Right atrium auricular region (tissue), 2 donors: ENCODE results near the gene CCDC158. TPM values are rescaled to one million over a fixed set of nuclear protein-coding genes. Genes with fewer than 3 reads are reported as not detected.

ENCODE experiments used
- DNase-seq: peaks from one replicate; pipeline ENCODE4 v3.0.0-alpha.2; 2019; ENCODE audit warnings: low spot score
- H3K27ac ChIP-seq, 2 donors: fragments of 200-600 bp; sonication (generic); 1 replicate in 1 of 2; 2 replicates in 1 of 2; pipeline ENCODE4 v1.5.1; 2016 to 2019
- H3K27me3 ChIP-seq, 2 donors: fragments of 200-600 bp; sonication (generic); one replicate each; pipeline versions ENCODE4 v1.5.1 to v1.6.0; 2017 to 2019
- H3K36me3 ChIP-seq: fragments of 200-600 bp; sonication (generic); one replicate; pipeline ENCODE4 v1.5.1; 2016
- H3K4me1 ChIP-seq, 2 donors: fragments of 200-600 bp; sonication (generic); one replicate each; pipeline versions ENCODE4 v1.5.1 to v1.6.0; 2017 to 2019
- H3K4me3 ChIP-seq, 2 donors: fragments of 200-600 bp; sonication (generic); 1 replicate in 1 of 2; 2 replicates in 1 of 2; pipeline ENCODE4 v1.5.1; 2017 to 2019; ENCODE audit warnings: mild to moderate bottlenecking in 1 of 2, moderate library complexity in 1 of 2
- H3K9me3 ChIP-seq, 2 donors: fragments of 200-600 bp; sonication (generic); one replicate each; pipeline ENCODE4 v1.5.1; 2019
- CTCF ChIP-seq, 2 donors: fragments of 200-600 bp; sonication (generic); IDR thresholded peaks; one replicate each; pipeline ENCODE4 v1.5.1; 2019; ENCODE audit warnings: antibody characterized with exemption in 2 of 2
- total RNA-seq, 2 donors: library from RNA; depleted of rRNA; stranded (reverse); fragments of >200 nt; gene quantifications; one replicate each; pipeline ENCODE4 v1.1.0, GENCODE V29; 2016

Gene CCDC158
- total RNA-seq = under 1 TPM; 0.19 to 0.79 TPM

GRCh38 chr4:76420762-76421581 is at the start of gene CCDC158:
CCDC158 (minus strand) TSS chr4:76421141; CDS start chr4:76403207, 17,934 bp downstream.
- no peaks in the 10 kb centered on the region for H3K36me3 ChIP-seq
- H3K27ac ChIP-seq = peak within 1 kb of the TSS in 1 of 2 donors; percentile 21
- peak within 1 kb of the TSS; percentile 48 to 66 for H3K4me3 ChIP-seq
- no peaks in the 10 kb centered on the region for H3K27me3 ChIP-seq
- no peak for DNase-seq
- no peaks in the 10 kb centered on the region for H3K9me3 ChIP-seq
- H3K4me1 ChIP-seq = peaks cover 0 to 14% of the 10 kb centered on the region in 2 donors
- peak in 1 of 2 donors; percentile 15 for TF ChIP-seq CTCF (IDR thresholded peaks at IDR 0.05)

DNA sequence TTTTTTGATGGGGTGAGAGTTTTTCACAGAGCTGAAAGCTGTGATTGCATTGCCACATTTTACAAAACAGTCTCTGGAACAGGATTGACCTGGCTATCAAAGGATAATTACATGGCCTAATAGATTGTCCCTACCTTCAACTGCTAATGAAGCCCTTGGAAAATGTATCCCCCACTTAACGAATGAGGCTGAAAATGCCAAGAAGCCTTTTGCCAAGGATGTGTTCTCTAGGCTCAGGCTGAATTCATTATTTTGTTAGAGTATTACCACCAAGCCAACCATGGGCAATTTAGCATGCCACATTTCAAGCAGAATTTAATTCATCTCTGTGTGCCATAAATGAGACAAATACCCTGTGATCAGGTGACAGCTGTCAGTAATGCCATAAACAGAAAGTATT is 49.6 kb upstream of the CCDC158 start:
- no peak for TF ChIP-seq CTCF (IDR thresholded peaks at IDR 0.05)
- no peak for DNase-seq

DNA sequence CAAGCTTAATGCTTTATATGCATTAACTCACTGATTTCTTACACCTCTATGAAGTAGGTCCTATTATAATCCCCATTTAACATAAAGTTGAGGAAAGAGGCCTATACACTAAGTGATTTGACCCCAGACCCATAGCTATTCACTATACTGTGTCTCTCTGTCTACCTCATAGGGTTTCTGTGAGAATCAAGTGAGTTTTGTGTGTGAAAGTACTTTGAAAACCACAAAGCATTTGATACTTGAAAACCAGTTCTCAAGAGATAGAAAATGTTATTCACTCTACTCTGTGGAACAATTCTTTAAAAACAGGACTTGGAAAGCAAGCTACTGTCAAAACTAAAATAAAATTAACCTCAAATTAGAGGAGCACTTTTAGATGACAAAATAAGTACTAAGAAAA is 49.1 kb upstream of the CCDC158 start:
- no peaks in the 10 kb centered on the region for H3K27me3 ChIP-seq
- no peak overlapping the region for H3K27ac ChIP-seq
- no peaks in the 10 kb centered on the region for H3K4me1 ChIP-seq
- no peak for DNase-seq
- no peak for TF ChIP-seq CTCF (IDR thresholded peaks at IDR 0.05)
- no peaks in the 10 kb centered on the region for H3K9me3 ChIP-seq
- H3K36me3 ChIP-seq = no peaks in the 10 kb centered on the region
- no peak overlapping the region for H3K4me3 ChIP-seq

More for the DNA sequence above, 49.6 kb upstream of the CCDC158 start:
- Histone ChIP-seq H3K36me3 (no peaks in the 10 kb centered on the region), H3K27ac (no peak overlapping the region), H3K27me3 (no peaks in the 10 kb centered on the region), H3K9me3 (no peaks in the 10 kb centered on the region), H3K4me3 (no peak overlapping the region), H3K4me1 (no peaks in the 10 kb centered on the region)

- no peak for TF ChIP-seq CTCF (IDR thresholded peaks at IDR 0.05)
- Histone ChIP-seq H3K9me3 (peaks cover 0 to 6% of the 10 kb centered on the region in 2 donors), H3K4me1 (no peaks in the 10 kb centered on the region), H3K27ac (no peak overlapping the region), H3K36me3 (no peaks in the 10 kb centered on the region), H3K4me3 (no peak overlapping the region), H3K27me3 (no peaks in the 10 kb centered on the region)
- DNase-seq = no peak
Observed at GRCh38 chr4:76463568-76463967, 42.6 kb upstream of the CCDC158 start.

- no peak overlapping the region for H3K4me3 ChIP-seq
- no peaks in the 10 kb centered on the region for H3K27me3 ChIP-seq
- TF ChIP-seq CTCF (IDR thresholded peaks at IDR 0.05) = no peak
- H3K4me1 ChIP-seq = no peaks in the 10 kb centered on the region
- H3K27ac ChIP-seq = peak overlapping the region; percentile 52 to 53
- H3K36me3 ChIP-seq = no peaks in the 10 kb centered on the region
- peaks cover 0 to 6% of the 10 kb centered on the region in 2 donors for H3K9me3 ChIP-seq
- DNase-seq = no peak
Observed at GRCh38 chr4:76459291-76459723, 38.4 kb upstream of the CCDC158 start.
